CD8-positive, alpha-beta memory T cell (primary cell): ENCODE results near the gene EFNA5. TPM values are rescaled to one million over a fixed set of nuclear protein-coding genes. Genes with fewer than 3 reads are reported as not detected.

Experiments
- CTCF ChIA-PET: fragments of 350-600 bp; sonication (Branson Sonifier 250); formaldehyde crosslinking; loops from one replicate; lab custom pipeline; 2021; ENCODE audit warnings: antibody characterized with exemption; lab: Charles Lee
- POLR2A ChIA-PET: fragments of 350-600 bp; sonication (Branson Sonifier 250); formaldehyde crosslinking; loops from one replicate; lab custom pipeline; 2021; ENCODE audit warnings: antibody characterized with exemption; lab: Charles Lee
- DNase-seq, 5 donors: peaks; one replicate each; pipeline versions ENCODE4 v3.0.0 to v3.0.0-alpha.2; 2020 to 2022; ENCODE audit warnings: mixed read lengths in 1 of 5
- H3K27ac ChIP-seq: one replicate; pipeline ENCODE4 v1.7.0; 2013; ENCODE audit warnings: low read depth, mild to moderate bottlenecking, low read length, moderate library complexity
- H3K27me3 ChIP-seq: 2 replicates; pipeline ENCODE4 v1.7.0; 2013; ENCODE audit warnings: low read length, mild to moderate bottlenecking; ENCODE audit not compliant: insufficient read depth, poor library complexity, severe bottlenecking
- H3K36me3 ChIP-seq: 2 replicates; pipeline ENCODE4 v1.7.0; 2013; ENCODE audit warnings: mild to moderate bottlenecking, low read length, moderate library complexity; ENCODE audit not compliant: insufficient read depth
- H3K4me1 ChIP-seq: 2 replicates; pipeline ENCODE4 v1.7.0; 2013; ENCODE audit warnings: mild to moderate bottlenecking, low read length, moderate library complexity; ENCODE audit not compliant: insufficient read depth
- H3K4me3 ChIP-seq: 2 replicates; pipeline ENCODE4 v1.7.0; 2013; ENCODE audit warnings: mild to moderate bottlenecking, low read length
- H3K9me3 ChIP-seq: 2 replicates; pipeline ENCODE4 v1.7.0; 2013; ENCODE audit warnings: mild to moderate bottlenecking, low read length
- H3K27ac Mint-ChIP-seq, 8 donors: one replicate each; pipeline ENCODE4 v1.8.0; 2020 to 2021; ENCODE audit warnings: mixed read lengths in 8 of 8, mild to moderate bottlenecking in 6 of 8, inconsistent platforms in 3 of 8, moderate library complexity in 3 of 8
- H3K27me3 Mint-ChIP-seq, 2 donors: one replicate each; pipeline ENCODE4 v1.8.0; 2020 to 2021; ENCODE audit warnings: mixed read lengths in 2 of 2, mild to moderate bottlenecking in 1 of 2, moderate library complexity in 1 of 2
- H3K36me3 Mint-ChIP-seq, 3 donors: one replicate each; pipeline ENCODE4 v1.8.0; 2020 to 2021; ENCODE audit warnings: mixed read lengths in 3 of 3, inconsistent platforms in 1 of 3, mild to moderate bottlenecking in 1 of 3
- H3K4me1 Mint-ChIP-seq, 3 donors: one replicate each; pipeline ENCODE4 v1.8.0; 2020 to 2021; ENCODE audit warnings: mixed read lengths in 3 of 3, inconsistent platforms in 1 of 3, mild to moderate bottlenecking in 1 of 3
- H3K4me3 Mint-ChIP-seq, 7 donors: one replicate each; pipeline ENCODE4 v1.8.0; 2020 to 2021; ENCODE audit warnings: mixed read lengths in 7 of 7, mild to moderate bottlenecking in 6 of 7, moderate library complexity in 4 of 7, inconsistent platforms in 2 of 7
- H3K9me3 Mint-ChIP-seq, 5 donors: one replicate each; pipeline ENCODE4 v1.8.0; 2020 to 2022; ENCODE audit warnings: mixed read lengths in 5 of 5, mild to moderate bottlenecking in 3 of 5, moderate library complexity in 2 of 5, inconsistent platforms in 1 of 5
- polyA plus RNA-seq: library from polyadenylated mRNA; unstranded; fragments of 300-500 nt; fragmentation: Illumina TruSeq; gene quantifications from one replicate; pipeline ENCODE4 v1.2.3, GENCODE V29; 2021
- total RNA-seq, 2 experiments: library from RNA; stranded (reverse); gene quantifications; one replicate each; pipeline ENCODE4 v1.2.3, GENCODE V29; 2021

Gene EFNA5
- total and polyA plus RNA-seq, 3 experiments from 2014 or later, result 0.21 TPM; not detected in 2

DNA sequence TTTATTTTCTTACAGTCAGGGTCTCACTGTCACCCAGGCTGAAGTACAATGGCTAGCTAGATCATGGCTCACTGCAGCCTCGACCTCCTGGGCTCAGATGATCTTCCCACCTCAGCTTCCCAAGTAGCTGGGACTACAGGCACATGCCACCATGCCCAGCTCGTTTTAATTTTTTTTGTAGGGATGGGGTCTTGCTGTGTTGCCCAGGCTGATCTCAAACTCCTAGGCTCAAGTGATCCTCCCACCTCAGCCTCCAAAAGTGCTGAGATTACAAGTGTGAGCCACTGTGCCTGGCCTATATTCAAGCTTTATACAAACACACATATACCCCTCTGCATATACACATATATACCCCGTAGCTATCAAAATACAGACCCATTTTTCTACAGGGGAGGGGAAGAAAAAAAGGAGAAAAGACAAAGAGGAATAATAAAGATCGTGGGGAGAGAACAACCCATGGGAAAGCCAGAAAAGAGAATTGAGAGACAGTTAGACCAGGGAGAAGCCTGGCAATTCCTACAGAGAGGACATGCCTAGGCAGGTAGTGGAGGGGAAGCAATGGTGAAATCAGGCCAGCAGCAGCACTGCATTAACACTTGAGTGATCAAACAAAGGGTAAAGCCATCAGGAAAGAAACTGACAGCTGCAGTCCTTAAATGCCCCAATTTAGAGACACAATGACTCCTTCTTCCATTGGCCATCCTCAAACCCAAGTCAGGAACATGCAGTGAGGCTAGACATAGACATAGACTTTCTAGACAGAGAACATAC is 102.7 kb downstream of the EFNA5 start:
- Histone ChIP-seq H3K4me3 (no peak overlapping the region), H3K4me1 (peaks cover 14% of the 10 kb centered on the region), H3K27me3 (no peaks in the 10 kb centered on the region), H3K27ac (no peak overlapping the region), H3K9me3 (no peaks in the 10 kb centered on the region), H3K36me3 (no peaks in the 10 kb centered on the region)
- Mint-ChIP-seq H3K27ac (no peak overlapping the region), H3K4me1 (peaks cover 22 to 25% (median 24%) of the 10 kb centered on the region in 3 donors), H3K9me3 (peaks cover 0 to 2% (median 0%) of the 10 kb centered on the region in 5 donors), H3K4me3 (no peak overlapping the region), H3K27me3 (peaks cover 5 to 16% of the 10 kb centered on the region in 2 donors), H3K36me3 (no peaks in the 10 kb centered on the region)
- ChIA-PET POLR2A (no interaction called here), CTCF (no interaction called here)
- no peak for DNase-seq

DNA sequence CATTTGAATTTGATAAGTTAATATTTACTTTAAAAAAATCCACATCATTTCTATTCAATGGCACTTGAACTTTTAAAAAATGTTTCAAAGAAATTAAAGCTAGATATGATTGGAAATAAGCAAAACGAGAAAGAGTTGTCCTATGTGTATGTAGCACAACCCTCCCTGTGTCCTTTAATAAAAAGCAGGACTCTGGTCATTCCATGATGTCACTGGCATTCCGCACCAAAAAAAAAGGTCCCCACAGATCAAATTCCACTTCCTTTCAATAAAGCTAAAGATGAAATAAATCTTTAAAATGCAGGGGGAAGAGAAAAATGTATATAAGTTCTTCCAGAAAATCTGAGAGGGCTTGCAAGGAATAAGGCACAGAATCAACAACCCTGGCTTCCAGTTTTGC is 103.8 kb downstream of the EFNA5 start:
- Histone ChIP-seq H3K36me3 (no peaks in the 10 kb centered on the region), H3K4me3 (no peak overlapping the region), H3K27ac (no peak overlapping the region), H3K9me3 (no peaks in the 10 kb centered on the region), H3K4me1 (peaks cover 14% of the 10 kb centered on the region), H3K27me3 (no peaks in the 10 kb centered on the region)
- Mint-ChIP-seq H3K36me3 (no peaks in the 10 kb centered on the region), H3K4me3 (no peak overlapping the region), H3K27me3 (peaks cover 5 to 12% of the 10 kb centered on the region in 2 donors), H3K27ac (no peak overlapping the region), H3K9me3 (peaks cover 0 to 2% (median 0%) of the 10 kb centered on the region in 5 donors), H3K4me1 (peaks cover 19 to 22% (median 20%) of the 10 kb centered on the region in 3 donors)
- ChIA-PET POLR2A (no interaction called here), CTCF (no interaction called here)
- DNase-seq, result no peak

DNA sequence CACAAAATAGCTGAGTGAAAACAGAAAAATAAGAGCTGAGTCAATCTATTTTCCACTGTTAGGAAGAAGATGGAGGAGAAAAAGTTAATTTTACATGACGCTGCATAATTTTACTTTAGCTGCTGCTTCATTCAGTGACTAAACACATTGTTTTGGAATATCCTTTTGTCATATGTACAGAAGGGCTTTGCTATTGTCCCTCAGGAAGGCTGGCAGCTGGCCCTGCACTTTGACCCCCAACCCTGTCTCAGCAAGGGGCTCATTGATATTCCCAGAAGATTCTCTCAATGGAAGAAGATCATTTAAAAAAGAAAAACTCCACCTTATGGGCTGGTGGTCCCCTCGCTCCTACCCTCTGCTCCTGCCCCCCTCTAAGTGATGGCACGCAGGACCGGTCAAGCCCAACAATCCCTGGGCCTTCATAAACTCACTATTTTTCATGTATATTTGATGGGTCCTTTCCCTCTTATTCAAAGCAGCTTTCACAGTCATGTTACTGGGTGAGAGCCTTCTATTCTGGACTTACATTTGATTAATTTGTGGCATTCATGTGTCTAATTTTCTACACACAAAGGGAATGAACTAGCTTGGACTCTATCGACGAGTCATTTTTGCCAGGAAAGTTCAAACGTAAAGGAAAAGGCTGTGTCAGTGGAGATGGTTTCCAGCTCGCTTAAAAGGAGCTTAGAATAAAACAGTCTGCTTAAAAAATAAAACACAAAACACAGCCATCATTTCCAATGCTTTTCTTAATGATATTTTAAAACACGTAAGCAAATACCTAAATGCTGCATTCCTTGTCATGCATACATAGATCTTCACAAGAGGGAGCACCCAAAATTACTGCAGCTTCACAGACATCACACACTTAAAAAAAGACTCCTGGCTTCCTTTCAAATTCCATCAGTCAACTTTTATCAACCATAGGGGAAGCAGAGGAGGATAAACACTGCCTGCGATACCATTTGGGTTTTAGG is 104.7 kb downstream of the EFNA5 start:
- Mint-ChIP-seq H3K27me3 (peaks cover 5 to 12% of the 10 kb centered on the region in 2 donors), H3K4me3 (no peak overlapping the region), H3K27ac (peak overlapping the region in 1 of 8 donors; percentile 5), H3K36me3 (no peaks in the 10 kb centered on the region), H3K9me3 (peaks cover 0 to 2% (median 0%) of the 10 kb centered on the region in 5 donors), H3K4me1 (peaks cover 11 to 13% (median 12%) of the 10 kb centered on the region in 3 donors)
- DNase-seq, result no peak
- H3K9me3 ChIP-seq, result no peaks in the 10 kb centered on the region
- H3K4me3 ChIP-seq, result no peak overlapping the region
- H3K36me3 ChIP-seq, result no peaks in the 10 kb centered on the region
- H3K27me3 ChIP-seq, result no peaks in the 10 kb centered on the region
- CTCF ChIA-PET, result no interaction called here
- peaks cover 7% of the 10 kb centered on the region for H3K4me1 ChIP-seq
- no peak overlapping the region for H3K27ac ChIP-seq
- POLR2A ChIA-PET, result no interaction called here

DNA sequence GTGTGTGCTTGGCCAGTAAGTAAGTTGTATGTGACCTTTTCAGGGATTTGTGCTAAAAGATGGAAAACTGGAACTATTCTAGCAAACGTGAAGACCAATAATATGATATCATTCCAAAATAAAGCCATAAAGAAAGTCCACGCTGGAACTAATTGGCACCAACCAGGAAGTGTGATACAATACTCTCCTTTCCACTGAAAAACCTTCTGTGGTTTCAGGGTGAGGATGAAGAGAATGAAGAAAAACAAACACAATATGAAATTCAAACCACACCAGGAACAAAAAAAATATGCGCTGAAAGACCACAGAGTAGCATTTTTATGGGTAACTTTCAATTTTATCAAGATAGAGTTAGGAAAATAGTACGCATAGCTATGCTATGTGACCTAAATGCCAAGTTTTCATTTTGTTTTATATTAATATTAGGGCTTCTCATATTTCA is 105.8 kb downstream of the EFNA5 start:
- Mint-ChIP-seq H3K4me1 (peaks cover 0 to 2% (median 2%) of the 10 kb centered on the region in 3 donors), H3K36me3 (no peaks in the 10 kb centered on the region), H3K4me3 (no peak overlapping the region), H3K27ac (no peak overlapping the region), H3K9me3 (peaks cover 0 to 2% (median 0%) of the 10 kb centered on the region in 5 donors), H3K27me3 (peaks cover 5 to 12% of the 10 kb centered on the region in 2 donors)
- ChIA-PET CTCF (no interaction called here), POLR2A (no interaction called here)
- Histone ChIP-seq H3K9me3 (no peaks in the 10 kb centered on the region), H3K4me3 (no peak overlapping the region), H3K4me1 (no peaks in the 10 kb centered on the region), H3K27ac (no peak overlapping the region), H3K36me3 (no peaks in the 10 kb centered on the region), H3K27me3 (no peaks in the 10 kb centered on the region)
- no peak for DNase-seq

DNA sequence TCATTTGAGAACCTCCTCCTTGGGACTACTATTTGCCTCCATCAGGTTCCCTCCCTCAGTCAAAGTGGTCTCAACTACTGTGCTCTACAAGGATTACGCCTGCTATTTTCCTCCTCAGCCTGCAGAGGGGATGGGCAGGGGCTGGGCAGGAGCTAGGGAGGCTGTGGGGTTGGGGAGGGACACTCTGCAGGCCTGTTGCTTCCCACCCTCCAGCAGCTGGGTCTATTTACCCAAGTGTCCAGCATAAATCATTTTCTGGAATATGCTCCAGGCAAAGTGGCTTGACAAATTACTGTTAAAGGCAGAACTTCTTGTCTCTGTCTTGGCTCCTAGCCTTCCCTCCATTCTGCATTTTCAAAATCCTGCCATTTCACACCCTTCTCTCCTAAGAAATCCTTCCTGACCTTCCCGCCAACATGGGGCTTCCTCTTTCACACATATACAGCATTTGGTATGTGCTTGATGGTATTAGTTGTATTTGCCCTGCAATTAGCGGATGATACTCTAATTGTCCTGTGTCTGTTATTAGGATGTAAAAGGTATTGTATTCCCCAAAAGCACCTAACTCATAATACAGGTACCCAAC is 106.7 kb downstream of the EFNA5 start:
- Mint-ChIP-seq H3K27ac (no peak overlapping the region), H3K9me3 (peaks cover 0 to 2% (median 0%) of the 10 kb centered on the region in 5 donors), H3K27me3 (peaks cover 5 to 12% of the 10 kb centered on the region in 2 donors), H3K4me1 (no peaks in the 10 kb centered on the region), H3K4me3 (no peak overlapping the region), H3K36me3 (no peaks in the 10 kb centered on the region)
- no peaks in the 10 kb centered on the region for H3K4me1 ChIP-seq
- no peak for DNase-seq
- H3K36me3 ChIP-seq, result no peaks in the 10 kb centered on the region
- POLR2A ChIA-PET, result no interaction called here
- no peaks in the 10 kb centered on the region for H3K27me3 ChIP-seq
- CTCF ChIA-PET, result interaction anchor here (2.5 kb wide), 1 partner anchor 8 kb away, joined by 23 read pairs; no protein-coding TSS in a partner anchor
- no peak overlapping the region for H3K4me3 ChIP-seq
- no peaks in the 10 kb centered on the region for H3K9me3 ChIP-seq
- H3K27ac ChIP-seq, result no peak overlapping the region

DNA sequence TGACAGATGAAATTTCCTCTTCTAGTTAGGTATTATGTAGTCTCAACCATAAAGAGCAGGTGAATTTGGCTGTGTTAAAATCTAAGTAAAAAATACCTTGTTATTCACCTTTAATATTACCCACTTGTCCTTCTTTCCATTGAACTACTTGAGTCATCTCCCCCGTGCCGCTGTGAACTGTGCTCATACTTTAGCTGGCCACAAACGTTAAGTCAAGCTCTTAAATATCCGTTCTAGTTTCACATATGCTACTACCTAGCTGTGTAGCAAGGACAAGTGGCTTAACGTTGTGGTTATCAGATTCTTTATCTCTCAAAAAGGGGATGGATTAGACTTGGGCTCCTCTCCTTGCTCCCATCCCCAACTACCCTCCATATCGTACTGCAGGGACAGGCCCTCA is 110.4 kb downstream of the EFNA5 start:
- peaks cover 0 to 2% (median 0%) of the 10 kb centered on the region in 5 donors for H3K9me3 Mint-ChIP-seq
- H3K4me1 Mint-ChIP-seq, result no peaks in the 10 kb centered on the region
- DNase-seq, result no peak
- Histone ChIP-seq H3K9me3 (no peaks in the 10 kb centered on the region), H3K36me3 (no peaks in the 10 kb centered on the region), H3K4me1 (no peaks in the 10 kb centered on the region), H3K27me3 (no peaks in the 10 kb centered on the region), H3K4me3 (no peak overlapping the region), H3K27ac (no peak overlapping the region)
- no peak overlapping the region for H3K27ac Mint-ChIP-seq
- CTCF ChIA-PET, result interaction anchor here (1.4 kb wide), 1 partner anchor 12 kb away, joined by 4 read pairs; no protein-coding TSS in a partner anchor
- no peak overlapping the region for H3K4me3 Mint-ChIP-seq
- peaks cover 2 to 7% of the 10 kb centered on the region in 2 donors for H3K27me3 Mint-ChIP-seq
- no peaks in the 10 kb centered on the region for H3K36me3 Mint-ChIP-seq
- POLR2A ChIA-PET, result no interaction called here

DNA sequence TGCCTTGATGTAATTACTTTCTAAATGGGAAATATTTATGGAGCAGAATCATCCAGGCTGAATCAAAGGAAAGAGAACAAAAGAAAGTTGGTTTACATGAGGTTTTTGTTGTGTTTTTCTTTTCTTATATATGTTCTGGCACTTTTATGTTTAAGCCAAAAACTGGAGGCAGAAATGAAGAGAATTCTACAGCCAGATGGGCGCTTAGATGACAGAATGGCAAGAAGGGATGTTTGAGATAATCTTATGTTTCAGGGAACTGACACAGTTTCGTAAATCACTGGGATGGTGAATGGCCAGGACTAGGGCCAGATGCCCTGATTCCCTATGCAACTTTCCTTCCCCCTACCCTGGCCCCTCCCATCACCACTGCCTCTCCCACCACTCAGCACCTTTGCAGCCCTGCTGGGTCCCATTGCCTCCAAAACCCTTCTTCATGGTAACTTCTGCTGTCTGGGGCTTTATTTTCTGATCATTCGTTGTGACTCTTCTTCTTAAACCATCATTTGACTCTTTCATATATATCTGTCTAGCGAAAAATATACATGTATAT is 111.8 kb downstream of the EFNA5 start:
- DNase-seq, result no peak
- peaks cover 0 to 2% (median 0%) of the 10 kb centered on the region in 5 donors for H3K9me3 Mint-ChIP-seq
- no peaks in the 10 kb centered on the region for H3K36me3 ChIP-seq
- H3K4me3 Mint-ChIP-seq, result no peak overlapping the region
- H3K27me3 ChIP-seq, result no peaks in the 10 kb centered on the region
- no peak overlapping the region for H3K27ac ChIP-seq
- no peaks in the 10 kb centered on the region for H3K4me1 ChIP-seq
- H3K27me3 Mint-ChIP-seq, result peaks cover 0 to 4% of the 10 kb centered on the region in 2 donors
- no peaks in the 10 kb centered on the region for H3K4me1 Mint-ChIP-seq
- POLR2A ChIA-PET, result no interaction called here
- H3K9me3 ChIP-seq, result no peaks in the 10 kb centered on the region
- CTCF ChIA-PET, result interaction anchor here (1.9 kb wide), 1 partner anchor 12 kb away, joined by 5 read pairs; no protein-coding TSS in a partner anchor
- H3K4me3 ChIP-seq, result no peak overlapping the region
- H3K36me3 Mint-ChIP-seq, result no peaks in the 10 kb centered on the region
- no peak overlapping the region for H3K27ac Mint-ChIP-seq
